Heart left ventricle (tissue), 16 donors: ENCODE measurements around the gene NEDD8. TPM values are rescaled to one million over a fixed set of nuclear protein-coding genes. Genes with fewer than 3 reads are reported as not detected.

ENCODE experiments used
- ATAC-seq, 4 donors: fragments of 200-7000 bp; cut with Tn5 transposase; one replicate each; pipeline ENCODE4 v1.9.1; 2020 to 2022; ENCODE audit warnings: moderate library complexity in 4 of 4, mild to moderate bottlenecking in 3 of 4, moderate number of reproducible peaks in 1 of 4
- DNase-seq, 5 donors: peaks; one replicate each; pipeline ENCODE4 v3.0.0-alpha.2; 2020
- H3K27ac ChIP-seq, 12 donors: fragments of 200-600 bp; sonication (generic) in 4 of 12; one replicate each; pipeline versions ENCODE4 v1.5.0 to v1.8.0; 2016 to 2022; ENCODE audit warnings: mild to moderate bottlenecking in 2 of 12
- H3K27me3 ChIP-seq, 9 donors: fragments of 200-600 bp; sonication (generic) in 2 of 9; one replicate each; pipeline versions ENCODE4 v1.5.1 to v1.8.0; 2016 to 2022; ENCODE audit warnings: mild to moderate bottlenecking in 3 of 9
- H3K36me3 ChIP-seq, 9 donors: fragments of 200-600 bp; sonication (generic) in 2 of 9; one replicate each; pipeline versions ENCODE4 v1.5.0 to v1.8.0; 2018 to 2022; ENCODE audit warnings: mild to moderate bottlenecking in 2 of 9
- H3K4me1 ChIP-seq, 12 donors: fragments of 200-600 bp; sonication (generic) in 4 of 12; one replicate each; pipeline versions ENCODE4 v1.5.0 to v1.8.0; 2016 to 2022; ENCODE audit warnings: mild to moderate bottlenecking in 3 of 12
- H3K4me3 ChIP-seq, 12 donors: fragments of 200-600 bp; sonication (generic) in 4 of 12; one replicate each; pipeline versions ENCODE4 v1.5.0 to v1.8.0; 2017 to 2022; ENCODE audit warnings: mild to moderate bottlenecking in 9 of 12, moderate library complexity in 4 of 12
- H3K9me3 ChIP-seq, 12 donors: fragments of 200-600 bp; sonication (generic) in 4 of 12; one replicate each; pipeline versions ENCODE4 v1.5.0 to v1.8.0; 2016 to 2022; ENCODE audit warnings: mild to moderate bottlenecking in 1 of 12
- POLR2A ChIP-seq, 2 donors: fragments of 450-650 bp; IDR thresholded peaks; one replicate each; pipeline ENCODE4 v1.6.1; 2017; ENCODE audit warnings: antibody characterized with exemption in 2 of 2, mild to moderate bottlenecking in 2 of 2, moderate library complexity in 2 of 2
- WGBS, 4 donors: extraction: QIAGEN DNeasy Blood & Tissue Kit in 2 of 4; methylation state at CpG; one replicate each; pipeline versions ENCODE4 v1.1.5 to v1.1.7; 2013 to 2018; 5-methylcytosine and 5-hydroxymethylcytosine counted together
- intact Hi-C, 10 donors: fragments of 100-400 bp; cut with DNase I; formaldehyde crosslinking; loops; one replicate each; pipeline versions ENCODE4 v1.11.1 to v1.14.2; 2022
- polyA plus RNA-seq, 2 donors: library from polyadenylated mRNA; stranded (reverse); fragments of 200-250 nt; gene quantifications; one replicate each; pipeline ENCODE4 v1.2.3, GENCODE V29; 2013
- total RNA-seq, 9 donors: library from RNA; depleted of rRNA in 2 of 9; stranded (reverse); fragments of >200 nt in 2 of 9; fragmentation: NEBNext Ultra II Directional in 3 of 9; extraction: Animal tissue kit (Norgen Biotek cat#: 25700) in 3 of 9; gene quantifications; one replicate each; pipeline versions ENCODE4 v1.1.0 to v1.2.4, GENCODE V29; 2016 to 2023
- TF ChIP-seq, protein P1 (sequence below), 12 donors: fragments of 200-600 bp; sonication (generic) in 4 of 12; IDR thresholded peaks; one replicate each; pipeline versions ENCODE4 v1.5.0 to v1.8.0; 2018 to 2022; ENCODE audit warnings: antibody characterized with exemption in 12 of 12, mild to moderate bottlenecking in 5 of 12
- donor health status: ischemic (EF 13 %, LVEDD 7.1; RV severe dilation, severe dysfunction).
- donor health status: healthy with polysubstance abuse.
- donor health status: DM: no; HTN: yes; CAD: no.
- donor health status: DM: no; HTN: no; CAD: no.
- donor health status: ischemic (EF 25% LVEDD 6.9; RV normal size, moderate dysfunction).
- donor health status: ischemic (EF 25% LVEDD 5.7; RV mildly dilated, moderate dysfunction).
- donor health status: healthy.
- donor health status: DM: yes; HTN: yes; CAD: no.
- donor health status: ischemic (EF 35%, LVEDD 5.7; RV mildly dilated, moderate dysfunction).
- donor health status: nonischemic (EF 11% LVEDD 7.7; RV severe dilation, severe dysfunction).
- donor health status: DM: yes; HTN: yes; CAD: no.
- donor health status: PGD.
- donor health status: ischemic (EF 29% LVEDD 5.4; RV normal size, mild dysfunction).
- donor health status: nonischemic (EF 23%, LVEDD 6.1; RV moderate dilation, normal function).

Gene NEDD8
- total and polyA plus RNA-seq, 11 donors: 174 to 287 (median 206) TPM

DNA sequence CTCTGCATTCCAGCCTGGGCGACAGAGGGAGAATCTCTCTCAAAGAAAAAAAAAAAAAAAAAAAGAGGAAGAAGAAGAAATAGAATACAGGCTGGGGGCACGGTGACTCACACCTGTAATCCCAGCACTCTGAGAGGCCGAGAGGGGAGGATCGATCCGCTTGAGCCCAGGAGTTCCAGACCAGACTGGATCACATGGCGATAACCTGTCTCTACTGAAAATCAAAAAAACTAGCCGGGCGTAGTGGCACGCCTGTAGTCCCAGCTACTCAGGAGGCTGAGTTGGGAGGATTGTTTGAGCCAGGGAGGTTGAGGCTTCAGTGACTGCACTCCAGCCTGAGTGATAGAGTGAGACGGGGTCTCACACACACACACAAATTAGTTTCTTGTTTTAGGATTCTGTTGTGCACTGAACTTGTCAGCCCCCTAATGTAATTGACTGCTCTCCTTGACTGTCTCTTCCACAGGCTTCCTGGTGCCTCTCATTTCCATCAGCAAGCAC, 11.2 kb upstream of the NEDD8 start:
- 58 to 67% (median 63%) methylated on average over 10 of the region's 10 CpGs for WGBS, 4 donors
- Histone ChIP-seq H3K27ac (peak overlapping the region; percentile 92 to 100 (median 98)), H3K4me3 (peak overlapping the region; percentile 42 to 94 (median 72)), H3K9me3 (no peaks in the 10 kb centered on the region), H3K4me1 (peaks cover 16 to 57% (median 41%) of the 10 kb centered on the region in 12 donors), H3K36me3 (peaks cover 0 to 31% (median 29%) of the 10 kb centered on the region in 9 donors), H3K27me3 (no peaks in the 10 kb centered on the region)
- intact Hi-C loops: loop anchor here (1.0 to 10.0 kb wide), 10 partner anchors 52 to 194 kb away; partner anchors contain the start of genes DHRS1 (in 2 of the 10) and NOP9 (in 2 of the 10)
- TF ChIP-seq, protein P1, sequence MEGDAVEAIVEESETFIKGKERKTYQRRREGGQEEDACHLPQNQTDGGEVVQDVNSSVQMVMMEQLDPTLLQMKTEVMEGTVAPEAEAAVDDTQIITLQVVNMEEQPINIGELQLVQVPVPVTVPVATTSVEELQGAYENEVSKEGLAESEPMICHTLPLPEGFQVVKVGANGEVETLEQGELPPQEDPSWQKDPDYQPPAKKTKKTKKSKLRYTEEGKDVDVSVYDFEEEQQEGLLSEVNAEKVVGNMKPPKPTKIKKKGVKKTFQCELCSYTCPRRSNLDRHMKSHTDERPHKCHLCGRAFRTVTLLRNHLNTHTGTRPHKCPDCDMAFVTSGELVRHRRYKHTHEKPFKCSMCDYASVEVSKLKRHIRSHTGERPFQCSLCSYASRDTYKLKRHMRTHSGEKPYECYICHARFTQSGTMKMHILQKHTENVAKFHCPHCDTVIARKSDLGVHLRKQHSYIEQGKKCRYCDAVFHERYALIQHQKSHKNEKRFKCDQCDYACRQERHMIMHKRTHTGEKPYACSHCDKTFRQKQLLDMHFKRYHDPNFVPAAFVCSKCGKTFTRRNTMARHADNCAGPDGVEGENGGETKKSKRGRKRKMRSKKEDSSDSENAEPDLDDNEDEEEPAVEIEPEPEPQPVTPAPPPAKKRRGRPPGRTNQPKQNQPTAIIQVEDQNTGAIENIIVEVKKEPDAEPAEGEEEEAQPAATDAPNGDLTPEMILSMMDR (IDR thresholded peaks at IDR 0.05): no peak
- TF ChIP-seq POLR2A (IDR thresholded peaks at IDR 0.05): no peak
- peak in 1 of 4 donors; percentile 0 for ATAC-seq
- no peak for DNase-seq

DNA sequence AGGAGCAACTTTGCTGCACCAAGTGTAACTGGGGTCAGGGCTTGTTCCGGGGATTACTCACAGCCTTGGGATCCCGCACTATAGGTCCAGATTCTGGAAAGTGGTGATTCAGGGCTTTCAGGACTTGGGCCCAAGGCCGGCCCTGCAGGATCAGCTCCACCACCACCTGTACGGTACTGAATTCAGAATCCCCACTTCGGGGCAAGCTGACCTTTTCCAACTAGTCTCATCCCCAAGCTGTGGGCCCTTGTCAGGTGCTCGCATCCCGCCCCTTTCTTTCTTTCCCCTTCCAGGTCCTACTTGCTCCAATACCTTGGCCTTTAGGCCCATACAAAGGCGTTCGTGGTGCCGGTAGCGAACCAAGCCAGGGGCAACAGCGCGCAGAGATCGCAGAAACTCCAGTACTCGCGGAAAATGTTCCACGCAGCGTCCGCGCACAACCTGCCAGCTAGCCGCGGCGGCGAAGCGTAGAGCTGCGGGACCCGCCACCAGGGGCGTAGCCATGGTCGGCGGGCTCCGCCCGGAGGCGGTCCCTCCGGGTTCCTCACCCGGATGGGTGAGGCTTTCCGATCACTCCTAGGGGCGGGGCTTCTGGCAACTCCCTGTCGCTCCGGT, 9.8 kb upstream of the NEDD8 start:
- H3K4me1 ChIP-seq: peaks cover 16 to 59% (median 42%) of the 10 kb centered on the region in 12 donors
- peaks cover 0 to 46% (median 44%) of the 10 kb centered on the region in 9 donors for H3K36me3 ChIP-seq
- intact Hi-C loops: loop anchor here (1.0 to 10.0 kb wide), 10 partner anchors 10 to 195 kb away; partner anchors contain the start of genes DHRS1 (in 2 of the 10), NOP9 (in 2 of the 10), CHMP4A (in 1 of the 10) and GMPR2 (in 1 of the 10)
- DNase-seq: peak; percentile 92 to 96 (median 95)
- peak overlapping the region; percentile 42 to 94 (median 72) for H3K4me3 ChIP-seq
- no peaks in the 10 kb centered on the region for H3K9me3 ChIP-seq
- peak; percentile 89 to 95 (median 94) for ATAC-seq
- TF ChIP-seq, protein P1 (IDR thresholded peaks at IDR 0.05): peak; percentile 52 to 75 (median 64)
- TF ChIP-seq POLR2A (IDR thresholded peaks at IDR 0.05): no peak
- H3K27me3 ChIP-seq: no peaks in the 10 kb centered on the region
- 2 to 3% (median 2%) methylated on average over 26 to 39 of the region's 39 CpGs for WGBS, 4 donors
- H3K27ac ChIP-seq: peak overlapping the region; percentile 92 to 100 (median 98)

DNA sequence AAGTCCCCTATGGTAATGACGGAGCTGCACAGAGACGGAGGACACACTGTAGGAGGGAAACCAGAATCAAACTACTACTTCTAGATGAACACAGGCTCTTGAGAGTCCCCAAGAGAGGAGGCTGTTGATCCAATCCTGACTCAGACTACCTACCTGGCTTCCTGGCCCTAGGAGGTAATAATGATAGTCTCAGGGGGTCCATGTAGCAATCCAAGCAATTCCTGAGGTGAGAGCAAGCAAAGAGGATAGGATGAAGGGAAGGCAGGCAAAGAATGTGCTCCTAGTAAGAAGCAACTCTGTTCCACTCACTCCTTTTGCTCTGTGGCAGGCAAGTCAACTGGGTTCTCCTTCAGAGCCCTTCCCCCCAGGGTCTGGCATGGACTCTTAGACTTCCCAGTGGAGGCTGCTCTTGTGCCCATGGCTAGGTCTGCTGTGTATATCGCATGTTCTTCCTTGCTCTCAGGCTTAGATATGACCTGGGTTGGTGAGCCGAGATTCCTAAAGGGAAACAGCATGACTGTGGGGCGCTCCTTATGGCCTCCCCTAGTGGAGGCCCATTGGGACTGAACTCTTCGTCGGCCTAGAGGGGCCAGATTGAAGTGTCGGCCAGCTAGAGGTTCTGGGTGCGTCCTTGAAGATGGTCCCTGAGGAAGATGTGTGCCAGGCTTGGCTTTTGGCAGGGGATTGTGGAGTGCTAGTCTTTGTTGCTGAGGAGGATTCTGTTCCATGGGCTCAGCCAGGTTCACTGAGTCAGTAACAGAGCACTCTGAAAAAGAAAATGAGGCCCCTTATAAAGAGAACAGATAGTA, 8.1 kb upstream of the NEDD8 start:
- ATAC-seq (no peak), DNase-seq (no peak)
- TF ChIP-seq POLR2A (IDR thresholded peaks at IDR 0.05): no peak
- TF ChIP-seq, protein P1 (IDR thresholded peaks at IDR 0.05): no peak
- peaks cover 16 to 60% (median 44%) of the 10 kb centered on the region in 12 donors for H3K4me1 ChIP-seq
- WGBS, 4 donors: 73 to 93% (median 89%) methylated on average over 7 to 9 of the region's 9 CpGs
- intact Hi-C loops: loop anchor here in 7 of 10 donors (5.0 to 10.0 kb wide), 3 partner anchors 192 to 197 kb away; no protein-coding TSS in a partner anchor
- no peaks in the 10 kb centered on the region for H3K9me3 ChIP-seq
- peak overlapping the region in 3 of 12 donors; percentile 52 to 100 (median 99) for H3K27ac ChIP-seq
- peaks cover 0 to 62% (median 60%) of the 10 kb centered on the region in 9 donors for H3K36me3 ChIP-seq
- H3K27me3 ChIP-seq: no peaks in the 10 kb centered on the region
- H3K4me3 ChIP-seq: peak overlapping the region in 1 of 12 donors; percentile 5
